IMR-90 (cell line): ENCODE measurements around the gene CTNNA2. TPM values are rescaled to one million over a fixed set of nuclear protein-coding genes. Genes with fewer than 3 reads are reported as not detected.

Experiments
- ATAC-seq: fragments of 200-7000 bp; cut with Tn5 transposase; 2 replicates; pipeline ENCODE4 v1.9.1; 2020; ENCODE audit warnings: low read depth, mild to moderate bottlenecking, moderate library complexity
- BruUV-seq: library from RNA; stranded (reverse); fragments of 400-500 nt; replicated peaks from 2 replicates; lab custom pipeline; 2021; lab: Mats Ljungman, UMichigan
- CTCF ChIA-PET: fragments of 300-600 bp; formaldehyde crosslinking; extraction: SDS; loops from one replicate; lab custom pipeline; 2021; ENCODE audit warnings: antibody characterized with exemption; lab: Yijun Ruan, JAX
- POLR2A ChIA-PET: fragments of 300-600 bp; sonication (Branson Sonifier 250); formaldehyde crosslinking; loops from one replicate; lab custom pipeline; 2022; ENCODE audit warnings: antibody characterized with exemption; ENCODE audit not compliant: unreplicated experiment; lab: Charles Lee
- DNase-seq: peaks from one replicate; pipeline ENCODE4 v3.0.0; 2013
- H2AFZ ChIP-seq: replicated peaks from 2 replicates; pipeline ENCODE3; 2013; ENCODE audit warnings: low read length, mild to moderate bottlenecking; ENCODE audit not compliant: poor library complexity
- H2AK5ac ChIP-seq: 2 replicates; pipeline ENCODE4 v1.6.1; 2013; ENCODE audit warnings: low read depth, low read length, inconsistent platforms
- H2AK9ac ChIP-seq: replicated peaks from 2 replicates; pipeline ENCODE3; 2013; ENCODE audit warnings: mild to moderate bottlenecking, low read depth, low read length, moderate library complexity; ENCODE audit not compliant: poor library complexity
- H2BK120ac ChIP-seq: 2 replicates; pipeline ENCODE4 v1.6.1; 2013; ENCODE audit warnings: low read depth, low read length, inconsistent platforms
- H2BK15ac ChIP-seq: 3 replicates; pipeline ENCODE4 v1.6.1; 2013; ENCODE audit warnings: low read depth, low read length, inconsistent platforms
- H2BK20ac ChIP-seq: 2 replicates; pipeline ENCODE4 v1.6.1; 2013; ENCODE audit warnings: low read depth, mild to moderate bottlenecking, inconsistent platforms, low read length, moderate library complexity
- H2BK5ac ChIP-seq: 2 replicates; pipeline ENCODE4 v1.6.1; 2013; ENCODE audit warnings: mild to moderate bottlenecking, low read depth, low read length, inconsistent platforms; ENCODE audit not compliant: poor library complexity, severe bottlenecking
- H3K14ac ChIP-seq: replicated peaks from 2 replicates; pipeline ENCODE4 v1.6.1; 2013; ENCODE audit warnings: low read depth, low read length, inconsistent platforms
- H3K18ac ChIP-seq: 2 replicates; pipeline ENCODE4 v1.6.1; 2013; ENCODE audit warnings: low read depth, low read length, control low read depth
- H3K23ac ChIP-seq: 2 replicates; pipeline ENCODE4 v1.6.1; 2013; ENCODE audit warnings: low read depth, low read length, inconsistent platforms
- H3K27ac ChIP-seq: 2 replicates; pipeline ENCODE4 v1.5.1; 2013; ENCODE audit warnings: mild to moderate bottlenecking, control low read depth, low read length; ENCODE audit not compliant: insufficient read depth
- H3K27me3 ChIP-seq: 2 replicates; pipeline ENCODE4 v1.6.1; 2013; ENCODE audit warnings: low read length; ENCODE audit not compliant: control insufficient read depth, insufficient read depth
- H3K36me3 ChIP-seq: 2 replicates; pipeline ENCODE4 v1.6.1; 2013; ENCODE audit warnings: low read length, mixed read lengths; ENCODE audit not compliant: control insufficient read depth, insufficient read depth
- H3K4ac ChIP-seq: 2 replicates; pipeline ENCODE4 v1.6.1; 2013; ENCODE audit warnings: low read depth, low read length, inconsistent platforms
- H3K4me1 ChIP-seq: 2 replicates; pipeline ENCODE4 v1.6.1; 2013; ENCODE audit warnings: low read length, mixed read lengths; ENCODE audit not compliant: control insufficient read depth, insufficient read depth
- H3K4me2 ChIP-seq: 2 replicates; pipeline ENCODE4 v1.6.1; 2013; ENCODE audit warnings: low read depth, mild to moderate bottlenecking, control low read depth, low read length, moderate library complexity
- H3K4me3 ChIP-seq: 2 replicates; pipeline ENCODE4 v1.5.1; 2013; ENCODE audit warnings: low read depth, mild to moderate bottlenecking, control low read depth, low read length, moderate library complexity; ENCODE audit not compliant: insufficient read depth
- H3K56ac ChIP-seq: 2 replicates; pipeline ENCODE4 v1.6.1; 2013; ENCODE audit warnings: low read length, inconsistent platforms; ENCODE audit not compliant: insufficient read depth; ENCODE audit errors: extremely low read depth
- H3K79me1 ChIP-seq, 2 experiments: 2 replicates each; pipeline ENCODE4 v1.6.1; 2013; ENCODE audit warnings: low read length in 2 of 2, inconsistent platforms in 1 of 2, low read depth in 1 of 2
- H3K9ac ChIP-seq: 2 replicates; pipeline ENCODE4 v1.6.1; 2013; ENCODE audit warnings: low read depth, low read length, control low read depth
- H3K9me1 ChIP-seq: 2 replicates; pipeline ENCODE4 v1.6.1; 2013; ENCODE audit warnings: low read length, inconsistent platforms; ENCODE audit not compliant: insufficient read depth
- H3K9me3 ChIP-seq: 2 replicates; pipeline ENCODE4 v1.6.1; 2013; ENCODE audit warnings: low read length; ENCODE audit not compliant: control insufficient read depth, insufficient read depth
- H4K20me1 ChIP-seq: 2 replicates; pipeline ENCODE4 v1.6.1; 2013; ENCODE audit warnings: low read length, inconsistent platforms; ENCODE audit not compliant: insufficient read depth
- H4K5ac ChIP-seq: 2 replicates; pipeline ENCODE4 v1.6.1; 2013; ENCODE audit warnings: mild to moderate bottlenecking, low read depth, low read length, control low read depth
- H4K8ac ChIP-seq, 2 experiments: 2 replicates each; pipeline ENCODE4 v1.6.1; 2013; ENCODE audit warnings: low read depth in 2 of 2, low read length in 2 of 2, control low read depth in 1 of 2, inconsistent platforms in 1 of 2
- H4K91ac ChIP-seq: 2 replicates; pipeline ENCODE4 v1.6.1; 2013; ENCODE audit warnings: low read depth, low read length, inconsistent platforms; ENCODE audit not compliant: insufficient read depth
- BHLHE40 ChIP-seq: fragments of 150-350 bp; IDR thresholded peaks from 2 replicates; pipeline ENCODE4 v1.6.1; 2016; ENCODE audit warnings: mild to moderate bottlenecking, low read depth, low read length
- FOS ChIP-seq: fragments of 150-350 bp; IDR thresholded peaks from 2 replicates; pipeline ENCODE4 v1.6.1; 2016; ENCODE audit warnings: low read depth, low read length
- MAFK ChIP-seq: IDR thresholded peaks from 2 replicates; pipeline ENCODE4 v1.6.1; 2012; ENCODE audit warnings: low read depth, low read length, improper control_type of control experiment
- USF2 ChIP-seq: fragments of 150-350 bp; IDR thresholded peaks from 2 replicates; pipeline ENCODE4 v1.6.1; 2017; ENCODE audit warnings: mild to moderate bottlenecking, antibody characterized with exemption, low read length, low read depth
- WGBS, 2 experiments: methylation state at CpG; one replicate each; pipeline versions ENCODE4 v1.1.5 to v1.1.7; 2013; ENCODE audit warnings: missing lambda C conversion rate in 2 of 2; ENCODE audit not compliant: insufficient read length in 1 of 2; ENCODE audit errors: extremely low coverage in 2 of 2; 5-methylcytosine and 5-hydroxymethylcytosine counted together
- dilution Hi-C: fragments of 300-500 bp; cut with HindIII; formaldehyde crosslinking; loops from one replicate; pipeline ENCODE4 v1.14.3; 2018; ENCODE audit warnings: low sequenced_read_pairs; ENCODE audit not compliant: unreplicated experiment
- in situ Hi-C: fragments of 300-500 bp; cut with MboI; formaldehyde crosslinking; loops from 3 replicates; pipeline ENCODE4 v1.14.3; 2019; ENCODE audit warnings: low sequenced_read_pairs, inconsistent platforms, mixed read lengths
- intact Hi-C: fragments of 100-400 bp; cut with micrococcal nuclease; formaldehyde crosslinking; loops from 2 replicates; pipeline ENCODE4 v1.10.0; 2022
- polyA plus RNA-seq, 3 experiments: library from polyadenylated mRNA; depleted of rRNA; stranded (reverse); fragments of >200 nt; gene quantifications; 2 replicates each; pipeline ENCODE4 v1.2.3, GENCODE V29; 2012; ENCODE audit warnings: low replicate concordance in 1 of 3
- total RNA-seq: library from RNA; depleted of rRNA; stranded (reverse); fragments of >200 nt; gene quantifications from 2 replicates; pipeline ENCODE4 v1.2.3, GENCODE V29; 2012

Gene CTNNA2
- total and polyA plus RNA-seq, 2 of the 4 experiments (the other 2 are of a cell fraction): not detected

- Histone ChIP-seq H3K9me1 (peaks cover 8% of the 10 kb centered on the region; the same call in 1 of the 2 replicates), H2BK15ac (peak overlapping the region; percentile 52; the same call in 2 of the 3 replicates), H4K5ac (peak overlapping the region; percentile 50), H3K4me1 (peaks cover 10% of the 10 kb centered on the region), H2BK120ac (peak overlapping the region; percentile 50), H3K56ac (peak overlapping the region; percentile 31; the same call in 1 of the 2 replicates), H3K23ac (peak overlapping the region; percentile 6; the same call in 1 of the 2 replicates), H3K79me1 (no peaks in the 10 kb centered on the region), H4K20me1 (no peaks in the 10 kb centered on the region), H3K9me3 (no peaks in the 10 kb centered on the region), H3K18ac (peak overlapping the region; percentile 75), H2AK9ac (no peak overlapping the region), H3K14ac (no peak overlapping the region), H3K27ac (peak overlapping the region; percentile 8; the same call in 1 of the 2 replicates), H3K4me3 (no peak overlapping the region), H4K91ac (peak overlapping the region; percentile 44; the same call in 1 of the 2 replicates), H2AFZ (no peak overlapping the region), H2AK5ac (peak overlapping the region; percentile 8; the same call in 1 of the 2 replicates), H3K36me3 (no peaks in the 10 kb centered on the region), H4K8ac (peak overlapping the region; percentile 14 to 69; a peak in 3 of 4 replicates), H2BK5ac (peak overlapping the region; percentile 81), H3K4ac (peak overlapping the region; percentile 64), H3K9ac (no peak overlapping the region), H3K4me2 (peak overlapping the region; percentile 85; the same call in 1 of the 2 replicates), H3K27me3 (no peaks in the 10 kb centered on the region), H2BK20ac (peak overlapping the region; percentile 79)
- CTCF ChIA-PET: no interaction called here
- in situ Hi-C loops (no loop called here), intact Hi-C loops (no loop called here), dilution Hi-C loops (no loop called here)
- ATAC-seq (peak; percentile 43), DNase-seq (peak; percentile 82)
- BruUV-seq: no TSS peak
- WGBS, 2 experiments: no CpG with 5 or more reads among the region's 7 CpGs
- POLR2A ChIA-PET: no interaction called here
- TF ChIP-seq MAFK (no peak), BHLHE40 (peak; percentile 93), FOS (peak; percentile 79), USF2 (peak; percentile 88)
These were observed 592.3 kb downstream of the CTNNA2 start for GRCh38 chr2:80105015-80105640.
